SK-N-SH (cell line): ENCODE measurements around the gene PTPN12.

Experiments used
- CTCF ChIP-seq: fragments of 200-600 bp; sonication (generic); IDR thresholded peaks from 2 replicates; pipeline ENCODE4 v1.6.1; 2017; ENCODE audit warnings: antibody characterized with exemption, mild to moderate bottlenecking, moderate library complexity
- EZH2phosphoT487 ChIP-seq: fragments of 200-600 bp; sonication (generic); IDR thresholded peaks from 2 replicates; pipeline ENCODE4 v1.6.1; 2017; ENCODE audit warnings: low read depth, mixed run types, mild to moderate bottlenecking, antibody characterized with exemption, moderate library complexity, borderline replicate concordance
- GABPA ChIP-seq: IDR thresholded peaks from 2 replicates; pipeline ENCODE4 v1.4.0; 2012; ENCODE audit warnings: low read depth, mild to moderate bottlenecking
- GATA2 ChIP-seq: sonication (generic); formaldehyde crosslinking; IDR thresholded peaks from 2 replicates; pipeline ENCODE4 v1.5.0; 2020; ENCODE audit warnings: mild to moderate bottlenecking, missing genetic modification reagents
- IRF3 ChIP-seq: fragments of 150-350 bp; IDR thresholded peaks from 2 replicates; pipeline ENCODE4 v1.6.1; 2016; ENCODE audit warnings: mild to moderate bottlenecking, low read depth, low read length
- JUND ChIP-seq: IDR thresholded peaks from 2 replicates; pipeline ENCODE4 v1.4.0; 2012
- RAD21 ChIP-seq: IDR thresholded peaks from 2 replicates; pipeline ENCODE4 v1.6.1; 2012; ENCODE audit warnings: mild to moderate bottlenecking, low read length
- REST ChIP-seq: IDR thresholded peaks from 2 replicates; pipeline ENCODE4 v1.6.1; 2012; ENCODE audit warnings: mild to moderate bottlenecking, low read depth, low read length, moderate library complexity
- TCF12 ChIP-seq: IDR thresholded peaks from 2 replicates; pipeline ENCODE4 v1.4.0; 2012
- YY1 ChIP-seq: IDR thresholded peaks from 2 replicates; pipeline ENCODE4 v1.4.0; 2012; ENCODE audit warnings: low read depth, mild to moderate bottlenecking
- ZBTB33 ChIP-seq: IDR thresholded peaks from 2 replicates; pipeline ENCODE4 v1.4.0; 2012; ENCODE audit warnings: low read depth, borderline replicate concordance

- TF ChIP-seq GABPA (no peak), CTCF (no peak), REST (no peak), EZH2phosphoT487 (no peak), YY1 (no peak), JUND (no peak), IRF3 (no peak), TCF12 (no peak), RAD21 (no peak), GATA2 (CRISPR knock-in tag) (no peak), ZBTB33 (no peak)
Observed at GRCh38 chr7:77658928-77659327, 121.8 kb downstream of the PTPN12 start.
